Cerebellar nuclear complex (tissue), 1 donor: ENCODE results near the gene CIDEC.

Experiments
- DNase-seq, 2 experiments: peaks; one replicate each; lab custom pipeline; 2025; lab: John Stamatoyannopoulos, UW

CIDEC gene, protein sequence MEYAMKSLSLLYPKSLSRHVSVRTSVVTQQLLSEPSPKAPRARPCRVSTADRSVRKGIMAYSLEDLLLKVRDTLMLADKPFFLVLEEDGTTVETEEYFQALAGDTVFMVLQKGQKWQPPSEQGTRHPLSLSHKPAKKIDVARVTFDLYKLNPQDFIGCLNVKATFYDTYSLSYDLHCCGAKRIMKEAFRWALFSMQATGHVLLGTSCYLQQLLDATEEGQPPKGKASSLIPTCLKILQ

DNA sequence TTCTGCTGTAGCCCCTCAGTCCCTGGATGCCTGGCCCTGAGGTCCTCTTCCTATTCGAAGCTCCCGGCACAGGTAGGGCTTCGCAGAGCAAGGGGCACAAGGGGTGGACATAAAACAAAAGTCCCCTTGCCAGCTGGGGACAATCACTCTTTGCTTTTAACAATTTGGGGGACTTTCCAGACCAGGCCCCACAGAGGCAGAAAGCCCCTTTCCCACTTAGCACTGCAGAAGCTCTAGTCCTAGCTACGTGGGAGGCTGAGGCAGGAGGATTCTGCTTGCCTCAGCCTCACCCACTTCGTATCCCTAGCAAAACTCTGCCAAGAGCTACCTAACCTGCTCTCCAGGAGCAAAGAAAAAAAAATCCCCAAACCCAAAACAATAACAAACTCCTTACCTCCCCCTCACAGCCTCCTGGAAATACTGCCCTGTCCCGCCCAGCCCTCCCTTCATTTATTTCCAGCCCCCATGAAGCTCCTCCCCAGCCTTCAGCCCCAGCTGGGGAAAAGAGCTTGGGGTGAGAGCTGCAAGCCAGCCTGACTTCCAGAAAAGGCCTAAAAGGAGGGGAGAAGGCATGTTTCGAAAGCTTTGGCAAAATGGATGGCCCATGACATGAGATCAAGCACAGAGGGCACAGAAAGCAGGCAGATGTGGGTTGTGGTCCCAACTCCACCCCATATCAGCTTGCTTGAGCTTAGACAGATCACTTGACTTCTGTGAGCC lies at the start of gene CIDEC:
TSS of gene CIDEC (minus strand) at position 424 of the 720 bp plus-strand sequence. CDS start 1,767 bp downstream, outside the sequence.
- no peak for DNase-seq

- DNase-seq, result no peak
Observed at GRCh38 chr3:9928158-9928557, 48.1 kb upstream of the CIDEC start.

GRCh38 chr3:9918261-9919038 lies 38.4 kb upstream of the CIDEC start:
- DNase-seq, result no peak

GRCh38 chr3:9917820-9918219 lies 37.8 kb upstream of the CIDEC start:
- no peak for DNase-seq

DNA sequence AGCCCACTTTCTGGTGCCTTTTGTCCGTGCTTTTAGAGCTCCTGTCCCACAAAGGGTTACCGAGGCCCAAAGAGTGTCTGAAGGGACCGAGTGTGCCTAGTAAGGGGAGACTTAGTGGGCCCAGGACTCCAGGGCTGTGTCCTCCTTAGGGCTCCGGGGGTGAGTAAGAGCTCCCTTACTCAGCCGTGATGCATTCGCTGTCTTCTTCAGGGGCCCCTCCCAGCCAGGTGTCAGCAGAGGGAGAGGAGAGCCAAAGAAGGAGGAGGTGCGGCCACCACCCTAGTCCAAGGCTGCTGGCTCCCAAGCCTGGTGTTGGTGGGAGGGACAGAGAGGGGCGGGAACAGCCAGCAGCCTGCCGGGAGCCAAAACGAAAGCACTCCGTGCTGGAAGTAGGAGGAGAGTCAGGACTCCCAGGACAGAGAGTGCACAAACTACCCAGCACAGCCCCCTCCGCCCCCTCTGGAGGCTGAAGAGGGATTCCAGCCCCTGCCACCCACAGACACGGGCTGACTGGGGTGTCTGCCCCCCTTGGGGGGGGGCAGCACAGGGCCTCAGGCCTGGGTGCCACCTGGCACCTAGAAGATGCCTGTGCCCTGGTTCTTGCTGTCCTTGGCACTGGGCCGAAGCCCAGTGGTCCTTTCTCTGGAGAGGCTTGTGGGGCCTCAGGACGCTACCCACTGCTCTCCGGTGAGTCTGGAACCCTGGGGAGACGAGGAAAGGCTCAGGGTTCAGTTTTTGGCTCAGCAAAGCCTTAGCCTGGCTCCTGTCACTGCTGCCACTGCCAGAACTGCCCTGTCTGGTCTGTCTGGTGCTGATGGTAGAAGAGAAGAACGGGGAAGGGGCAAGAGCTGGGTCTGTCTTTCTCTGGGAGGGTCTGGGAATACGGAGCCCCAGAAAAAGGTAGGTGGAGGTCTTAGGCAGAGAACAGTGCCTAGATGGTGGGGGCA lies 37.0 kb upstream of the CIDEC start, which contains the start of gene IL17RC:
TSS of gene IL17RC (plus strand) at position 365 of the 947 bp plus-strand sequence. CDS start at position 583, 218 bp downstream.
- DNase-seq, result peak; percentile 42 to 57

DNA sequence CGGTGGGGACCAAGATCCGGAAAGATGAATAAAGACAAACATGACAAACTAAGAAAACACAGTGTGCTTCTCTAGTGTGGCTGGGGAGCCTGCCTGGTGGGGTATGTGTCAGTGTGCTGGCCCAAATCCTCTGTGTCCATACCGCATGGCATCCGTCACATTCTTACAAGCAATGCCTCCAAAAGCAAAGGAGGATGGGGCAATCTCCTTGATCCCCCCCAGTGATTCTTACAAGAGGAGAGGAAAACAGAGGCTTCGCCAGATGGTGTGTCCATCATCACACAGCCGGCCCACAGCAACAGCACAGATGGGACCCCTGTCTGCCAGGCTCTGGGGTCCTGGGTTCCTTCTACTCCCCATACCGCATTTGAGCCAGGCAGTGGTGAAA lies 36.3 kb upstream of the CIDEC start:
- DNase-seq, result no peak

GRCh38 chr3:9915254-9916141 lies 35.4 kb upstream of the CIDEC start:
- no peak for DNase-seq

- no peak for DNase-seq
Observed at GRCh38 chr3:9914559-9915253, 34.7 kb upstream of the CIDEC start.

DNA sequence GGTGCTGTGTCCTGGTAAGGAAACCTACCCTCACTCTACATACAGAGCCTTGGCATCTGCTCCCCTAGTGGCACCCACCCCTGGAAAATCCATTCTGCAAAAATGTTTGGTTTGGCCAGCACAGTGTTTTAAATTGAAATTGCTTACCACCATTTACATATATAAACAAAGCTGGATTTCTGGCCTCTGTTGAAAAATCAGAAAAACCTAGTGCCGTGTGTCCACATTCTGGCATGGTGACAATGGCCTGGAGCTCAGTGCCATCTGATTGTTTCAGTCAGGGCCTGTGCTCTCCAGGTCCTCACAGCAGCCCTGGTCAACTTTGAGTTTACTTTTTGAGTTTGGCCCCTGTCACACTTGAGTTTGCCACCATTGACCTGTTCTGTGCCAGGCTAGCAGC lies 34.0 kb upstream of the CIDEC start:
- no peak for DNase-seq

DNA sequence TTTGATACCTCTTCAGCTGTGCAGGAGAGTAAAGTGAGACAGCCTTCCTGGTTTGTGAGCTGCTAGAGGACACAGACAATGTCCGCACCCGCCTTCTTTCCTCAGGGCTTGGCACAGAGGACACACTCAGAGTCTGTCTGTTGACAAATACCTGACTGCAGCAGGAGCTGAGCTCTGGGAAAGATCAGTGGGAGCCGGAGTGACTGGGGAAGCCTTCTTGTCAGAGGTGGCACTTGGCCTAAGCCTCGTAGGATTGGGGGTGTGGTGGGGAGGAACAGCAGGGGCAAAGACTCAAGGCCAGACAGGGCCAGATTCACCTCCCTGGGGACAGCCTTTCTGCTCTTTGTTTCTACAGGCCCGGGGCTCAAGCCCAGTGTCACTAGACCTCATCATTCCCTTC lies 33.5 kb upstream of the CIDEC start:
- no peak for DNase-seq

- no peak for DNase-seq
Observed at GRCh38 chr3:9912294-9912935, 32.4 kb upstream of the CIDEC start.

- DNase-seq, result no peak
Observed at GRCh38 chr3:9911863-9912262, 31.8 kb upstream of the CIDEC start.

DNA sequence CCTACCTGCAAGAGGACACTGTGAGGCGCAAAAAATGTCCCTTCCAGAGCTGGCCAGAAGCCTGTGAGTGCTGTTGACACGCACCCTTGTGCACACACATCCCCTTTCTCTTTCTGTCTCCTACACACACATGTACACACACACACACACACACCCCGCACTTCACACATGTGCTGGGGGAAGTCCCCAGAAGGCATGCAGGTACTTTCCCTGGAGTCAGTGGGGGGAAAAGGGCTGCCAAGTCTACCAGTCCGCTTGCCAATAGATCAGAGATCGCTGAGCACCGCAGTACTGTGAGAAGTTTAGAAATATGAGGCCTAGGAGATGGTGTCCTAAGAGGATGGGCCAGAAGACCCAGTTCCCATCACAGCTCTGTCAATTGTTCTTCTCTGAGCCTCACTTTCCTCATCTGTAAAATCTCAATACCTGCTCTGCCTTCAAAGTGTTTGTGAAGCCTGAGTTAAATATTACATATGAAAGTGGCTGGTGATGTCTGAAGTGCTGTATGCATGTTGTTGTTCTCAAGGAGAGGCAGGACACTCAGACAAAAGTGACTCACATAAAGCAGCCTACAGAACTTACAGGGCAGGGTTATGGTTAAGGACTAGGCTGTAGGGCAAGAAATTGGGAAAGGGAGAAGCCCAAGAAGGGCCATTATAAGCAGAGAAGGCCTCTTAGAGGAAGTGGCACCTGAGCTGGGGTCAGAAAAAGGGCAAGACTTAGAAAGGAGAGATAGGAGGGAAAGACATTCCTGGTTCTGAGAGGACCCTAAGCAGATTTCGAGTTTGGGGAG lies 29.4 kb upstream of the CIDEC start:
- DNase-seq, result no peak

- no peak for DNase-seq
Observed at GRCh38 chr3:9908286-9908685, 28.2 kb upstream of the CIDEC start.

GRCh38 chr3:9906480-9906879 lies 26.4 kb upstream of the CIDEC start:
- no peak for DNase-seq

- no peak for DNase-seq
Observed at GRCh38 chr3:9903904-9904303, 23.9 kb upstream of the CIDEC start.

DNA sequence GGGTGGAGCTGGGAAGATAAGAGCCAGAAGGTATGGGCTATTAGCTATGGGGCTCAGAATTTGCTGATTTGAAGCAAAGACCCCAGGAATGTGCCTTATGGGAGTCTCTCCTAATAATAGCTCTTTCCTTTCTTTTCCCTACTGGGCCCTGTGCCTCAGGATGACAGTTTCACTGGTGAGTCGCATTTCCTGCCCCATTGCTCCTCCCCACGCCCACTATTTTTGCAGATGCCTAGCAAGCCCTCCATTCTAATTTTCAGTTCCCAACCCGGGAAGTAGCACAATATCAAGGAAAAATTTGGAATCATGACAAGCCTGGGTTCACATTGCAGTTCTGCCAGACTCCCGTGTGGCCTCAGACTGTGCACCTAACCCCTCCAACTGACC lies 23.2 kb upstream of the CIDEC start:
- DNase-seq, result no peak

DNA sequence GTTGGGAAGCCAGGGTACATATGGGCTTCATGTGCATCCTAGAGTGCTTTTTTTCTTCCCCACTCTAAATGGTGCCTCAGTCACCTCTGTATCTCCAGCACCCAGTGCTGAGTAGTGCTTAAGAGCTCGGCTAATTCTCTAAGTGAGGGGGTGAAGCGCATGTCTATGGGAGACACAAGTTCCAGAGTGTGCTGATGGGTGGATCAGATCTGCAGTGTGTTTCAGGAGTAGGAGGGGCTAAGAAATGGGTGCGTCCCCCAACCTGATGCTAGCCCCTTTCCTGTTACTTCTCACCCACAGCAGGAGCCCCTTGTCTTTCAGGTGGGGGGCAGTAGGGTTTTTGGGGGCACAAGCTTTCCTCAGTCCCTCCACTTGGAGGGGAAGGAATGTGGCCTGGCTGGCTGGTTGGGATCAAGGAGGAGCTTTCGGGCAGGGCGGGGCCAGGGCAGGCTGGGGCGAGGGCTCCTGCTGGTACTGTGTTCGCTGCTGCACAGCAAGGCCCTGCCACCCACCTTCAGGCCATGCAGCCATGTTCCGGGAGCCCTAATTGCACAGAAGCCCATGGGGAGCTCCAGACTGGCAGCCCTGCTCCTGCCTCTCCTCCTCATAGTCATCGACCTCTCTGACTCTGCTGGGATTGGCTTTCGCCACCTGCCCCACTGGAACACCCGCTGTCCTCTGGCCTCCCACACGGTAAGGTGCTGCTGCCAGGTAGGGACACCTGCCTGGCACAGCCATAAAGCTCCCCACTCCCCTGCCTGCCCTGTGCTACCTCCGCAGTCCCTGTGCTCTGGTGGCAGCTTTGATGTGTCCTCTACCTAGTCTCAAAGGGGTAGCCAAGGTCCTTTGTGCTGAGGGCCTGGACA lies 22.6 kb upstream of the CIDEC start, which contains the start of gene IL17RE:
TSS of gene IL17RE (plus strand) at position 477 of the 866 bp plus-strand sequence. CDS start at position 562, 85 bp downstream.
- DNase-seq, result no peak
